Measurements from ENCODE around the gene AMZ1.

AMZ1 gene

GRCh38 chr7:2651336-2651735, 36.7 kb upstream of the AMZ1 start:
- CTCF ChIA-PET = interaction anchor here (0.8 to 1.7 kb wide), 3 partner anchors 8 to 58 kb away, joined by 3 to 4 read pairs (median 4); no protein-coding TSS in a partner anchor
- POLR2A ChIA-PET = no interaction called here
- TF ChIP-seq CTCF (IDR thresholded peaks at IDR 0.05; ENCODE audit: insufficient read depth, low read length, missing control alignments) = no peak
- DNase-seq (ENCODE audit: low read depth, low spot score) = no peak
- H3K4me3 ChIP-seq (ENCODE audit: low read depth, low read length) = no peak overlapping the region

- H3K4me3 ChIP-seq (ENCODE audit: low read depth, low read length) = no peak overlapping the region
- TF ChIP-seq CTCF (IDR thresholded peaks at IDR 0.05; ENCODE audit: insufficient read depth, low read length, missing control alignments) = no peak
- ChIA-PET CTCF (interaction anchor here (1.3 to 2.6 kb wide), 4 partner anchors 8 to 84 kb away, joined by 4 to 13 read pairs (median 4); no protein-coding TSS in a partner anchor), POLR2A (no interaction called here)
- no peak for DNase-seq (ENCODE audit: low read depth, low spot score)
Measured at GRCh38 chr7:2651847-2652735, 35.9 kb upstream of the AMZ1 start.

GRCh38 chr7:2652736-2653060, 35.3 kb upstream of the AMZ1 start:
- DNase-seq (ENCODE audit: low read depth, low spot score) = no peak
- POLR2A ChIA-PET = no interaction called here
- CTCF ChIA-PET = interaction anchor here (1.0 to 2.6 kb wide), 3 partner anchors 15 to 85 kb away, joined by 3 to 13 read pairs (median 4); no protein-coding TSS in a partner anchor
- H3K4me3 ChIP-seq (ENCODE audit: low read depth, low read length) = no peak overlapping the region
- TF ChIP-seq CTCF (IDR thresholded peaks at IDR 0.05; ENCODE audit: insufficient read depth, low read length, missing control alignments) = no peak

GRCh38 chr7:2654059-2654458, 33.9 kb upstream of the AMZ1 start:
- TF ChIP-seq CTCF (IDR thresholded peaks at IDR 0.05; ENCODE audit: insufficient read depth, low read length, missing control alignments) = no peak
- DNase-seq (ENCODE audit: low read depth, low spot score) = no peak
- CTCF ChIA-PET = interaction anchor here (1.1 to 2.6 kb wide), 5 partner anchors 10 to 204 kb away, joined by 3 to 13 read pairs (median 4); no protein-coding TSS in a partner anchor
- POLR2A ChIA-PET = no interaction called here
- no peak overlapping the region for H3K4me3 ChIP-seq (ENCODE audit: low read depth, low read length)

GRCh38 chr7:2655870-2656614, 32.0 kb upstream of the AMZ1 start:
- H3K4me3 ChIP-seq (ENCODE audit: low read depth, low read length) = no peak overlapping the region
- TF ChIP-seq CTCF (IDR thresholded peaks at IDR 0.05; ENCODE audit: insufficient read depth, low read length, missing control alignments) = no peak

GRCh38 chr7:2657208-2657607, 30.8 kb upstream of the AMZ1 start:
- no peak overlapping the region for H3K4me3 ChIP-seq (ENCODE audit: low read depth, low read length)
- TF ChIP-seq CTCF (IDR thresholded peaks at IDR 0.05; ENCODE audit: insufficient read depth, low read length, missing control alignments) = no peak
- CTCF ChIA-PET = interaction anchor here (0.6 to 1.7 kb wide), 4 partner anchors 10 to 206 kb away, joined by 3 to 9 read pairs (median 4); no protein-coding TSS in a partner anchor
- POLR2A ChIA-PET = no interaction called here
- no peak for DNase-seq (ENCODE audit: low read depth, low spot score)

More at GRCh38 chr7:2655870-2656614, 32.0 kb upstream of the AMZ1 start:
- CTCF ChIA-PET = interaction anchor here (1.0 to 1.7 kb wide), 2 partner anchors 11 to 15 kb away, joined by 3 to 9 read pairs; no protein-coding TSS in a partner anchor
- DNase-seq (ENCODE audit: low read depth, low spot score) = no peak
- POLR2A ChIA-PET = no interaction called here
